GM21515 (cell line): ENCODE measurements around the gene MIOX.
A peak's percentile ranks its signal among the peaks of the same experiment; 100 is the strongest.

Experiments used
- ATAC-seq: cut with Tn5 transposase; IDR thresholded peaks from one replicate; pipeline ENCODE4 v1.9.1; 2021; ENCODE audit not compliant: unreplicated experiment

Gene MIOX

GRCh38 chr22:50488886-50489285 lies 2.2 kb downstream of the MIOX start:
- ATAC-seq = no peak

- ATAC-seq = no peak
These were observed 2.9 kb downstream of the MIOX start for GRCh38 chr22:50489363-50490243.

- ATAC-seq = no peak
These were observed 4.1 kb downstream of the MIOX start for GRCh38 chr22:50490531-50491308.

GRCh38 chr22:50497093-50497492 lies 10.4 kb downstream of the MIOX start:
- no peak for ATAC-seq

GRCh38 chr22:50498322-50498890 lies 11.7 kb downstream of the MIOX start:
- ATAC-seq = no peak

GRCh38 chr22:50500452-50500851 lies 13.8 kb downstream of the MIOX start:
- ATAC-seq = no peak

- no peak for ATAC-seq
These were observed 15.4 kb downstream of the MIOX start for GRCh38 chr22:50502096-50502495.

GRCh38 chr22:50502628-50503474 lies 16.2 kb downstream of the MIOX start:
- ATAC-seq = no peak

- no peak for ATAC-seq
These were observed 17.0 kb downstream of the MIOX start for GRCh38 chr22:50503475-50504145.

GRCh38 chr22:50504369-50505211 lies 17.9 kb downstream of the MIOX start:
- no peak for ATAC-seq

GRCh38 chr22:50505276-50505775 lies 18.7 kb downstream of the MIOX start:
- no peak for ATAC-seq

- ATAC-seq = no peak
These were observed 19.3 kb downstream of the MIOX start for GRCh38 chr22:50505776-50506610.

GRCh38 chr22:50506611-50507420 lies 20.2 kb downstream of the MIOX start:
- ATAC-seq = no peak

GRCh38 chr22:50507421-50507990 lies 20.8 kb downstream of the MIOX start, which contains the start of gene LMF2:
LMF2 (minus strand) TSS chr22:50507702; CDS start chr22:50507675, 27 bp downstream.
- ATAC-seq = peak; percentile 52

GRCh38 chr22:50507991-50508884 lies 21.6 kb downstream of the MIOX start, which contains the start of gene NCAPH2:
NCAPH2 (plus strand) TSS chr22:50508224; CDS start chr22:50508338, 114 bp downstream.
- ATAC-seq = peak; percentile 55

GRCh38 chr22:50508897-50509296 lies 22.2 kb downstream of the MIOX start:
- ATAC-seq = no peak
